ENCODE results near the gene PCBP1. TPM values are rescaled to one million over a fixed set of nuclear protein-coding genes. Genes with fewer than 3 reads are reported as not detected.
A peak's percentile ranks its signal among the peaks of the same experiment; 100 is the strongest.

The PCBP1 gene
- total and polyA plus RNA-seq, 2 donors (not counting 1 experiment from before 2014, with no cell fraction given), result 42.1 to 104 TPM

DNA sequence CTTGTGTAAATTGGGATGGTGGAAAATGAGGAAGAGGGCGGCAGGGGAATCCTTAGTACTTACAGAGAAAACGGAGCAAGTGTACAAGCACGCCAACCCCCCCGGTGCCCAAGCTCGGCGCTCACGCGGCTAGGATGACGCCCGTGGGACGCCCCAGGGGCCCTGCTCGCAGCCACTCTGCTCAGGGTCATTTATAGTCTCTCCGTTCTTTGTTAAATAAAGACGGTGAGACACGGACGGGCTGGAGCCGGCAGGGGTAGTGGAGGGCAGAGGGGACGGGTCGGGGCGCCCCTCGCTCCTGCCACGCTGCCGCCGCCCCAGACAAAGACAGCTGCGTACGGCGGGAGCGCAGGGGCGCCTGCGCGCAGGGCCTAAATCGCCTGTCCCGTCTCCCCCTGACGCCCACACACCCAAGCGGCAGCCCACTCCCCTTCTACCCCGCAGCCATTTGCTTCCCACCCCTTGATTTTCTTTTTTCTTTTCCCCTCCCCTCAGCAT, 37.8 kb downstream of the PCBP1 start:
- Histone ChIP-seq H4K20me1 (ENCODE audit: control insufficient read depth, extremely low read depth, insufficient read depth, low read length) (no peaks in the 10 kb centered on the region), H2AFZ (ENCODE audit: low read length) (peak overlapping the region; percentile 68), H3K9ac (ENCODE audit: insufficient read depth, low read length) (peak overlapping the region; percentile 67), H3K79me2 (ENCODE audit: control insufficient read depth, insufficient read depth, low read length) (no peaks in the 10 kb centered on the region), H3K4me1 (ENCODE audit: control insufficient read depth, extremely low read depth, insufficient read depth, low read length) (peaks cover 9% of the 10 kb centered on the region), H3K4me3 (replicated peaks in 1 of 4; ENCODE audit: control extremely low read depth in 1 of 4, insufficient read depth in 1 of 4, low read depth in 3 of 4, low read length in 4 of 4) (peak overlapping the region; percentile 2 to 53 (median 26)), H3K27ac (ENCODE audit: insufficient read depth, low read length) (peak overlapping the region; percentile 89), H3K27me3 (ENCODE audit: control insufficient read depth, insufficient read depth, low read length) (no peaks in the 10 kb centered on the region), H3K36me3 (ENCODE audit: control insufficient read depth, insufficient read depth, low read length) (no peaks in the 10 kb centered on the region), H3K4me2 (ENCODE audit: extremely low read depth, insufficient read depth, low read length) (peak overlapping the region; percentile 77), H3K9me3 (ENCODE audit: control insufficient read depth, insufficient read depth, low read depth, low read length) (no peaks in the 10 kb centered on the region)
- no peak for TF ChIP-seq CTCF (conservative IDR thresholded peaks at IDR 0.05 in 1 of 2, IDR thresholded peaks at IDR 0.05 in 1 of 2; ENCODE audit: low read depth in 1 of 2, low read length in 2 of 2)
- TF ChIP-seq EZH2 (IDR thresholded peaks at IDR 0.05; ENCODE audit: low read length, missing control alignments), result no peak
- peak; percentile 42 to 51 for DNase-seq (ENCODE audit: low read depth in 2 of 2)

GRCh38 chr2:70125498-70125898, 38.2 kb downstream of the PCBP1 start:
- H3K4me1 ChIP-seq (ENCODE audit: control insufficient read depth, extremely low read depth, insufficient read depth, low read length), result peaks cover 9% of the 10 kb centered on the region
- no peaks in the 10 kb centered on the region for H3K9me3 ChIP-seq (ENCODE audit: control insufficient read depth, insufficient read depth, low read depth, low read length)
- no peaks in the 10 kb centered on the region for H3K36me3 ChIP-seq (ENCODE audit: control insufficient read depth, insufficient read depth, low read length)
- DNase-seq (ENCODE audit: low read depth in 2 of 2), result no peak
- peak overlapping the region; percentile 67 for H3K9ac ChIP-seq (ENCODE audit: insufficient read depth, low read length)
- H3K4me3 ChIP-seq (replicated peaks in 1 of 4; ENCODE audit: control extremely low read depth in 1 of 4, insufficient read depth in 1 of 4, low read depth in 3 of 4, low read length in 4 of 4), result peak overlapping the region in 2 of 4 experiments; percentile 27 to 53
- no peak overlapping the region for H3K4me2 ChIP-seq (ENCODE audit: extremely low read depth, insufficient read depth, low read length)
- H2AFZ ChIP-seq (ENCODE audit: low read length), result peak overlapping the region; percentile 57
- H3K79me2 ChIP-seq (ENCODE audit: control insufficient read depth, insufficient read depth, low read length), result no peaks in the 10 kb centered on the region
- H3K27ac ChIP-seq (ENCODE audit: insufficient read depth, low read length), result peak overlapping the region; percentile 89
- no peaks in the 10 kb centered on the region for H4K20me1 ChIP-seq (ENCODE audit: control insufficient read depth, extremely low read depth, insufficient read depth, low read length)
- TF ChIP-seq EZH2 (IDR thresholded peaks at IDR 0.05; ENCODE audit: low read length, missing control alignments), result no peak
- no peak for TF ChIP-seq CTCF (conservative IDR thresholded peaks at IDR 0.05 in 1 of 2, IDR thresholded peaks at IDR 0.05 in 1 of 2; ENCODE audit: low read depth in 1 of 2, low read length in 2 of 2)
- H3K27me3 ChIP-seq (ENCODE audit: control insufficient read depth, insufficient read depth, low read length), result no peaks in the 10 kb centered on the region

GRCh38 chr2:70126413-70126812, 39.1 kb downstream of the PCBP1 start:
- Histone ChIP-seq H3K4me1 (ENCODE audit: control insufficient read depth, extremely low read depth, insufficient read depth, low read length) (peaks cover 9% of the 10 kb centered on the region), H3K4me3 (replicated peaks in 1 of 4; ENCODE audit: control extremely low read depth in 1 of 4, insufficient read depth in 1 of 4, low read depth in 3 of 4, low read length in 4 of 4) (no peak overlapping the region), H3K79me2 (ENCODE audit: control insufficient read depth, insufficient read depth, low read length) (no peaks in the 10 kb centered on the region), H4K20me1 (ENCODE audit: control insufficient read depth, extremely low read depth, insufficient read depth, low read length) (no peaks in the 10 kb centered on the region), H3K27ac (ENCODE audit: insufficient read depth, low read length) (no peak overlapping the region), H3K27me3 (ENCODE audit: control insufficient read depth, insufficient read depth, low read length) (no peaks in the 10 kb centered on the region), H2AFZ (ENCODE audit: low read length) (peak overlapping the region; percentile 15), H3K36me3 (ENCODE audit: control insufficient read depth, insufficient read depth, low read length) (no peaks in the 10 kb centered on the region), H3K4me2 (ENCODE audit: extremely low read depth, insufficient read depth, low read length) (no peak overlapping the region), H3K9ac (ENCODE audit: insufficient read depth, low read length) (no peak overlapping the region), H3K9me3 (ENCODE audit: control insufficient read depth, insufficient read depth, low read depth, low read length) (no peaks in the 10 kb centered on the region)
- TF ChIP-seq EZH2 (IDR thresholded peaks at IDR 0.05; ENCODE audit: low read length, missing control alignments) (no peak), CTCF (conservative IDR thresholded peaks at IDR 0.05 in 1 of 2, IDR thresholded peaks at IDR 0.05 in 1 of 2; ENCODE audit: low read depth in 1 of 2, low read length in 2 of 2) (no peak)
- no peak for DNase-seq (ENCODE audit: low read depth in 2 of 2)

All from fibroblast of lung (primary cell).